ENCODE measurements around the gene XRCC5.

XRCC5 gene

GRCh38 chr2:216243026-216243425 is 133.9 kb downstream of the XRCC5 start:
- DNase-seq (ENCODE audit: low read depth, low spot score), result no peak
- CTCF ChIA-PET, result no interaction called here
- no peak for TF ChIP-seq CTCF (IDR thresholded peaks at IDR 0.05; ENCODE audit: insufficient read depth, low read length, missing control alignments)
- no peak overlapping the region for H3K4me3 ChIP-seq (ENCODE audit: low read depth, low read length)
- POLR2A ChIA-PET, result no interaction called here

DNA sequence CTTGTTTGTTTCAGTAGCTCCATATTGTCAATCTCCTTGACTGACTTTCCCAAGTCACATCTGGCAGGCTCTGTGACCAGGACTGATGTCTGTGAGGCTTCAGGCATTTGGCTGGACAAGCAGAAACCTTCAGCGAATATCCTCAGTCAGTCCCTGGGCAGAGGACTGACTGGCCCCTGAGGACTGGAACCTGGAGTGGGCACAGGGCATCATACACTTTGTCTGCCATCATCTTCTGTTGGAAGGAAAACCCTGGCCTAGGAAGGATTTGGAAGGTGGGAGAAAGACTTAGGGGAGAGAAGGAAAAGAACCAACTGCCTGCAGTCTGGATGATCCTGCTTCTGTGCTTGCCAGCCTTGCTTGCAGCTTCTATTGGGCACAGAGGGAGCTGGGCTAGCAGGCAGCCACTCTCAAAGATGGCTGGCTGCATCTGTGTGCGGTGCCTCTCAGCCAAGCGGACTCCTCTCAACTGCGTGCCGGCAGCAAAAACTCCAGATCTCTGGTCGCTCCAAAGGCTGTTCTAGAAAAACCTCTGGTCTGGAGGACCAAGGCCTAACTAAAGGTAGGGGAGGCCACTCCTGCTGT is 136.3 kb downstream of the XRCC5 start:
- CTCF ChIA-PET, result no interaction called here

GRCh38 chr2:216246766-216247165 is 137.6 kb downstream of the XRCC5 start:
- TF ChIP-seq CTCF (IDR thresholded peaks at IDR 0.05; ENCODE audit: insufficient read depth, low read length, missing control alignments), result no peak
- ChIA-PET CTCF (no interaction called here), POLR2A (no interaction called here)
- no peak overlapping the region for H3K4me3 ChIP-seq (ENCODE audit: low read depth, low read length)
- no peak for DNase-seq (ENCODE audit: low read depth, low spot score)

More for the DNA sequence above, 136.3 kb downstream of the XRCC5 start:
- no peak for DNase-seq (ENCODE audit: low read depth, low spot score)
- no peak overlapping the region for H3K4me3 ChIP-seq (ENCODE audit: low read depth, low read length)
- POLR2A ChIA-PET, result no interaction called here
- TF ChIP-seq CTCF (IDR thresholded peaks at IDR 0.05; ENCODE audit: insufficient read depth, low read length, missing control alignments), result no peak
